D721Med (cell line): ENCODE data around the gene NEK10.

Experiments
- DNase-seq: peaks from one replicate; pipeline ENCODE4 v3.0.0; 2011; ENCODE audit warnings: low spot score; ENCODE audit not compliant: insufficient read length
- FAIRE-seq: peaks from 2 replicates; lab custom pipeline; 2011; peaks lifted over from hg19 to GRCh38; lab: Jason Lieb, UNC
- CTCF ChIP-seq: IDR thresholded peaks from 2 replicates; pipeline ENCODE4 v1.5.1; 2012; ENCODE audit warnings: mild to moderate bottlenecking, control low read depth; ENCODE audit not compliant: insufficient read depth; ENCODE audit errors: missing control alignments

Gene NEK10

GRCh38 chr3:27219127-27219845 is 149.9 kb downstream of the NEK10 start:
- FAIRE-seq (no peak), DNase-seq (no peak)
- no peak for TF ChIP-seq CTCF

GRCh38 chr3:27216955-27217552 is 152.1 kb downstream of the NEK10 start:
- no peak for FAIRE-seq

GRCh38 chr3:27216295-27216855 is 152.8 kb downstream of the NEK10 start:
- FAIRE-seq (no peak), DNase-seq (no peak)
- no peak for TF ChIP-seq CTCF

More at GRCh38 chr3:27216955-27217552, 152.1 kb downstream of the NEK10 start:
- no peak for TF ChIP-seq CTCF
- no peak for DNase-seq

- DNase-seq (no peak), FAIRE-seq (no peak)
These were observed 155.7 kb downstream of the NEK10 start for GRCh38 chr3:27213450-27213849.

GRCh38 chr3:27209617-27210264 is 159.4 kb downstream of the NEK10 start:
- no peak for TF ChIP-seq CTCF
- FAIRE-seq (no peak), DNase-seq (no peak)

More at GRCh38 chr3:27213450-27213849, 155.7 kb downstream of the NEK10 start:
- no peak for TF ChIP-seq CTCF

GRCh38 chr3:27208961-27209616 is 160.1 kb downstream of the NEK10 start:
- DNase-seq (no peak), FAIRE-seq (no peak)
- TF ChIP-seq CTCF = no peak
